ENCODE results near the gene NSG1. TPM values are rescaled to one million over a fixed set of nuclear protein-coding genes. Genes with fewer than 3 reads are reported as not detected.

NSG1 gene
- total and polyA plus RNA-seq, 2 of the 13 experiments (the other 11 are each of a cell fraction or from before 2014, with no cell fraction given) = not detected

GRCh38 chr4:4430492-4431195 lies 43.7 kb downstream of the NSG1 start (continued):
- TF ChIP-seq CTCF (CRISPR knock-in tag; IDR thresholded peaks at IDR 0.05) (peak; percentile 78), NFATC3 (CRISPR knock-in tag; IDR thresholded peaks at IDR 0.05) (no peak), SMARCE1 (IDR thresholded peaks at IDR 0.05; ENCODE audit: borderline replicate concordance) (no peak), ZNF883 (CRISPR knock-in tag; IDR thresholded peaks at IDR 0.05; ENCODE audit: not compliant biosample characterization) (no peak), KLF12 (CRISPR knock-in tag; IDR thresholded peaks at IDR 0.05; ENCODE audit: borderline replicate concordance) (no peak), BHLHE40 (IDR thresholded peaks at IDR 0.05; ENCODE audit: low read length) (peak; percentile 67), PITX1 (CRISPR knock-in tag; IDR thresholded peaks at IDR 0.05) (0 out of 2 replicates have a peak, but pooled peaks have one; percentile 15), NAIF1 (CRISPR knock-in tag; IDR thresholded peaks at IDR 0.05; ENCODE audit: borderline replicate concordance) (no peak), ZFP1 (CRISPR knock-in tag; IDR thresholded peaks at IDR 0.05) (no peak), GMEB1 (CRISPR knock-in tag; IDR thresholded peaks at IDR 0.05; ENCODE audit: borderline replicate concordance) (no peak), ZNF318 (CRISPR knock-in tag; IDR thresholded peaks at IDR 0.05) (0 out of 2 replicates have a peak, but pooled peaks have one; percentile 53), XRCC5 (optimal IDR thresholded peaks at IDR 0.05; ENCODE audit: low read length) (peak; percentile 48), NR2F2 (IDR thresholded peaks at IDR 0.05; ENCODE audit: borderline replicate concordance, low read depth) (no peak)

Measured in HepG2 (cell line).